SH-SY5Y (cell line): Measurements from ENCODE around the gene CD164L2.

Experiments
- GATA2 ChIP-seq: IDR thresholded peaks from 2 replicates; pipeline ENCODE4 v1.6.1; 2011; ENCODE audit warnings: mild to moderate bottlenecking, low read depth, low read length
- GATA3 ChIP-seq: IDR thresholded peaks from 2 replicates; pipeline ENCODE4 v1.6.1; 2011; ENCODE audit warnings: low read depth, mild to moderate bottlenecking, low read length, moderate library complexity

GRCh38 chr1:27398405-27399149 is 15.4 kb upstream of the CD164L2 start:
- TF ChIP-seq GATA2 (no peak), GATA3 (no peak)
